Testis (tissue), 3 donors: ENCODE measurements around the gene SLC6A18. TPM values are rescaled to one million over a fixed set of nuclear protein-coding genes. Genes with fewer than 3 reads are reported as not detected.

Source experiments
- DNase-seq: peaks from one replicate; pipeline ENCODE4 v3.0.0-alpha.2; 2019
- H3K27ac ChIP-seq, 2 donors: fragments of 200-600 bp; sonication (generic); one replicate each; pipeline ENCODE4 v1.5.1; 2019
- H3K27me3 ChIP-seq: fragments of 200-600 bp; sonication (generic); one replicate; pipeline ENCODE4 v1.5.1; 2019
- H3K36me3 ChIP-seq: fragments of 200-600 bp; sonication (generic); one replicate; pipeline ENCODE4 v1.5.1; 2017; ENCODE audit warnings: low read depth; ENCODE audit errors: missing control alignments
- H3K4me1 ChIP-seq: fragments of 200-600 bp; sonication (generic); one replicate; pipeline ENCODE4 v1.5.1; 2019
- H3K4me3 ChIP-seq, 2 donors: fragments of 200-600 bp; sonication (generic); one replicate each; pipeline ENCODE4 v1.5.1; 2017 to 2019
- H3K9me3 ChIP-seq: fragments of 200-600 bp; sonication (generic); one replicate; pipeline ENCODE4 v1.5.1; 2017
- CTCF ChIP-seq, 3 experiments: fragments of 450-650 bp in 2 of 3; fragments of 200-600 bp in 1 of 3; sonication (generic) in 1 of 3; IDR thresholded peaks; one replicate each; pipeline ENCODE4 v1.5.1; 2016 to 2019; ENCODE audit warnings: antibody characterized with exemption in 3 of 3, mild to moderate bottlenecking in 2 of 3, moderate library complexity in 1 of 3
- POLR2A ChIP-seq: fragments of 450-650 bp; IDR thresholded peaks from one replicate; pipeline ENCODE4 v1.6.1; 2017; ENCODE audit warnings: antibody characterized with exemption, mild to moderate bottlenecking, moderate library complexity
- WGBS, 2 donors: methylation state at CpG; one replicate each; pipeline ENCODE4 v1.1.5; 2018; 5-methylcytosine and 5-hydroxymethylcytosine counted together
- intact Hi-C: fragments of 100-400 bp; cut with DNase I; formaldehyde crosslinking; loops from one replicate; pipeline ENCODE4 v1.15.1; 2023; ENCODE audit warnings: low total_unique reads
- polyA plus RNA-seq: library from polyadenylated mRNA; stranded (reverse); fragments of 350-450 nt; fragmentation: Illumina TruSeq; extraction: RNeasy Lipid Tissue Mini Kit (QIAGEN cat#74804); gene quantifications from one replicate; pipeline ENCODE4 v1.2.3, GENCODE V29; 2014; ENCODE audit warnings: low read depth, low replicate concordance; ENCODE audit not compliant: insufficient read depth
- total RNA-seq, 2 donors: library from RNA; depleted of rRNA; stranded (reverse); fragments of >200 nt; gene quantifications; one replicate each; pipeline ENCODE4 v1.2.3, GENCODE V29; 2016

Gene SLC6A18
- total and polyA plus RNA-seq, 3 donors from 2014 or later, result 0.24 TPM; not detected in 2

DNA sequence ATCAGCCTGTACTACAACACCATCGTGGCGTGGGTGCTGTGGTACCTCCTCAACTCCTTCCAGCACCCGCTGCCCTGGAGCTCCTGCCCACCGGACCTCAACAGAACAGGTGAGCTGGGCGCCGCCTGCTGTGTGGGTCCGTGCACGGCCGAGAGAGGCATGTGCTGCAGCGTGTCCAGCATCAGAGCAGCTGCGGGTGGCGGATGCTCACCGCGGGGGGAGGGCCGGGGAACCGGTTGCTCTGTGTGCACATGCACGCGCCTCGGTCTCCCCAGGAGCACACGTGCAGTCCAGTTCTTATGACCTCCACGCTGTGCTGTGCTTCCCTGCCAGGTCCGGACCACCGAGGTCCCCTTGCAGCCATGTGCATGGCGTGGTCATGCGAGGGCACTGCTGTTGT lies 7.6 kb downstream of the SLC6A18 start:
- H3K27me3 ChIP-seq, result no peaks in the 10 kb centered on the region
- intact Hi-C loops, result no loop called here

DNA sequence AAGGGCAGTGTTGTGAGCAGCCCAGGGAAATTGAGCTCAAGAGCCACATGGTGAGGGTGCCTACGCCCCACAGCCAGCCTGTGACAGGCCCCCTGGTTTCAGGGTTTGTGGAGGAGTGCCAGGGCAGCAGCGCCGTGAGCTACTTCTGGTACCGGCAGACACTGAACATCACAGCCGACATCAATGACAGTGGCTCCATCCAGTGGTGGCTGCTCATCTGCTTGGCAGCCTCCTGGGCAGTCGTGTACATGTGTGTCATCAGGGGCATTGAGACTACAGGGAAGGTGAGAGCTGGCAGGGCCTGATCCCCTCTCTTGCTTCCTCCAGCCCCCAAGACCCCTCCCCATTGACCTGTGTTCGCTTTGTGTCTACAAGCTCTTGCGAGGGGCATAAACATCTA lies 10.2 kb downstream of the SLC6A18 start:
- H3K27me3 ChIP-seq, result no peaks in the 10 kb centered on the region
- intact Hi-C loops, result no loop called here
- no peak overlapping the region for H3K27ac ChIP-seq
- no peaks in the 10 kb centered on the region for H3K36me3 ChIP-seq
- peak; percentile 27 for DNase-seq
- TF ChIP-seq CTCF (IDR thresholded peaks at IDR 0.05), result no peak
- TF ChIP-seq POLR2A, result no peak
- H3K4me3 ChIP-seq, result no peak overlapping the region
- 86 to 93% methylated on average over 6 to 7 of the region's 8 CpGs for WGBS, 2 donors
- no peaks in the 10 kb centered on the region for H3K4me1 ChIP-seq
- no peaks in the 10 kb centered on the region for H3K9me3 ChIP-seq

More for the DNA sequence above, 7.6 kb downstream of the SLC6A18 start:
- TF ChIP-seq CTCF (IDR thresholded peaks at IDR 0.05), result no peak
- WGBS, 2 donors, result 93% methylated on average over 22 of the region's 25 CpGs; no CpG with 5 or more reads in 1 of the 2 donors
- Histone ChIP-seq H3K4me3 (no peak overlapping the region), H3K27ac (no peak overlapping the region), H3K36me3 (no peaks in the 10 kb centered on the region), H3K9me3 (no peaks in the 10 kb centered on the region), H3K4me1 (no peaks in the 10 kb centered on the region)
- no peak for DNase-seq

DNA sequence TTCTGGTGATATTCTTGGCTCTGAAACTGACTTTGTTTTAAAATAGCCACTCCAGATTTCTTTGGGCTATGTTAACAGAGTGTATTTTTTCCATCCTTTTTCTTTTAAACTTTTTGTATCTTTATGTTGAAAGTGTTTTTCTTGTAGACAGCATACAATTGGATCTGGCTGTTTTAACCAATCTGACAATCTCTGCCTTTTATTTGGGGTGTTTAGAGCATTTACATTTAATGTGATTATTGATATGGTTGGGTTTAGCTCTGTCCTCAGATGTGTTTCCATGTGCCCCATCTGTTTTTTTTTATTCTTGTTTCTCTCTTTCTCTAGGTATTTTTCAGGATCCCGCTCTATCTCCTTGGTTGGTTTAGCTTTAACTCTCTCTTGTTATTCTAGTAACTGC lies 10.7 kb downstream of the SLC6A18 start:
- Histone ChIP-seq H3K27me3 (no peaks in the 10 kb centered on the region), H3K27ac (no peak overlapping the region), H3K4me1 (no peaks in the 10 kb centered on the region), H3K4me3 (no peak overlapping the region), H3K36me3 (no peaks in the 10 kb centered on the region), H3K9me3 (no peaks in the 10 kb centered on the region)
- no peak for DNase-seq
- intact Hi-C loops, result no loop called here
- no peak for TF ChIP-seq POLR2A
- 92 to 100% methylated on average over 1 of the region's 1 CpG for WGBS, 2 donors

DNA sequence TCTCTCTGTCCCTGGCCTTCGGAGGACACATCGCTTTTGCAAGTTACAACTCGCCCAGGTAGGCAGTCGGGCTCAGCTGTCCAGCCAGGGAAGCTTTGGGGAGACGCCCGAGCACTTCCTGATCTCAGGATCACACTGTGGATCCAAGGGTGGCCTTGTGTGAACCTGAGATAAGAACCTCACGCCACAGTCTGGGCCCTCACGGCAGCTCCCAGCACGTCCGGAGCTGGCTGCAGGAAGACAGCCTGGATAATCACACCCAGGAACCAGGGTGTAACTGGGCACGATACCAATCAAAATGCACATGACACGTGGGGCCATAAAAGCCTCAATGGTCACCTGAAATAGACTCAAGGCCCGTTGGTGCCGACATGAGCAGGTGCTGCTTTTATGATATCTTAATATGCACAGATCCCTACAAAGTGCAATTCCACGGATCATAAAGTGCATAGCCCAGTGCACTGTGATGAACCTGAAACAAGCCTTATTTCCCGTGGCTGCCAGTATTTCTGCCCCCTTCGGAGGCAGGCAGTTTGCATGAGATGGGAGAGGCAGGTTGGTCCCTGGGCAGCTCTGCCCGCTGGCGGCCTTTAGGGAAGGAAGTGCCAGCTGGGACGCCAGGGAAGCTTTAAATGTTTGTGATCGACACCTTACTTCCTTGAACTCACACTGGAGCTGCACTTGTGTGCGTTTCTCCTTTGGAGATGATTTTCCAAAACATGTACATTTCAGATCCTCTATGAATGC lies 14.5 kb downstream of the SLC6A18 start:
- no peak overlapping the region for H3K27ac ChIP-seq
- DNase-seq, result no peak
- intact Hi-C loops, result no loop called here

More for the DNA sequence above, 14.5 kb downstream of the SLC6A18 start:
- no peaks in the 10 kb centered on the region for H3K9me3 ChIP-seq
- TF ChIP-seq CTCF (IDR thresholded peaks at IDR 0.05) (no peak), POLR2A (no peak)
- WGBS, 2 donors, result 83 to 88% methylated on average over 14 to 22 of the region's 22 CpGs
- no peaks in the 10 kb centered on the region for H3K27me3 ChIP-seq
- no peak overlapping the region for H3K4me3 ChIP-seq
- no peaks in the 10 kb centered on the region for H3K4me1 ChIP-seq
- H3K36me3 ChIP-seq, result no peaks in the 10 kb centered on the region
